ENCODE measurements around the gene TSPEAR. TPM values are rescaled to one million over a fixed set of nuclear protein-coding genes. Genes with fewer than 3 reads are reported as not detected.

TSPEAR gene
- total RNA-seq, 1 experiment from 2014 or later = not detected

DNA sequence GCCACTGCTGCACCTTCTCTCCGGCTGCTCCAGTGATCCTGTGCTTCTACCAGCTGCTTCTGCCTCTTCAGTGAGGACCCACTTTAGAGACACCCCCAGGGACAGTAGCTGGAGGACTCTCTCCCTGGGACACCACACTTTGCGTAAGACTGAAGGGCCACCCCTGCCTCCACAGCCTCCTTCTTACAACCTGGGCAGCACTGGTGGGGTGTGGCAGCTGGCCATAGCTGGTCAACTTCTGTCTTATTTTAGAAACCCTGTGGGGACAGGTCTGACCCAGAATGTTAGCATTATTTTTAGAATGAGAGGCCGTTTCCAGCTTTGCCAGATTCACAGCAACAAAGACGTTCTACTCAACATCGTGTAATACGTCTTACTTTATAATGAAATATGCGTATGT, 85.6 kb downstream of the TSPEAR start:
- H3K9me3 ChIP-seq (ENCODE audit: control insufficient read depth, insufficient read depth, low read depth, low read length) = peaks cover 7% of the 10 kb centered on the region; the same call in 1 of the 2 replicates
- no TSS peak for BruUV-seq (replicated peaks)
- intact Hi-C loops (cut with micrococcal nuclease; ENCODE audit: unreplicated experiment) (no loop called here), in situ Hi-C loops (cut with HindIII; ENCODE audit: low pct_unique_long_range_greater_than_20kb, low sequenced_read_pairs) (no loop called here)
- no peaks in the 10 kb centered on the region for H3K36me3 ChIP-seq (ENCODE audit: control insufficient read depth, insufficient read depth, low read length)
- H3K4me3 ChIP-seq (ENCODE audit: low read depth in 2 of 2, low read length in 2 of 2) = no peak overlapping the region
- ChIA-PET POLR2A (no interaction called here), CTCF (no interaction called here)
- DNase-seq (ENCODE audit: low read depth, low spot score) = no peak
- H3K27me3 ChIP-seq (ENCODE audit: control insufficient read depth, insufficient read depth, low read length) = no peaks in the 10 kb centered on the region
- TF ChIP-seq, protein P1, sequence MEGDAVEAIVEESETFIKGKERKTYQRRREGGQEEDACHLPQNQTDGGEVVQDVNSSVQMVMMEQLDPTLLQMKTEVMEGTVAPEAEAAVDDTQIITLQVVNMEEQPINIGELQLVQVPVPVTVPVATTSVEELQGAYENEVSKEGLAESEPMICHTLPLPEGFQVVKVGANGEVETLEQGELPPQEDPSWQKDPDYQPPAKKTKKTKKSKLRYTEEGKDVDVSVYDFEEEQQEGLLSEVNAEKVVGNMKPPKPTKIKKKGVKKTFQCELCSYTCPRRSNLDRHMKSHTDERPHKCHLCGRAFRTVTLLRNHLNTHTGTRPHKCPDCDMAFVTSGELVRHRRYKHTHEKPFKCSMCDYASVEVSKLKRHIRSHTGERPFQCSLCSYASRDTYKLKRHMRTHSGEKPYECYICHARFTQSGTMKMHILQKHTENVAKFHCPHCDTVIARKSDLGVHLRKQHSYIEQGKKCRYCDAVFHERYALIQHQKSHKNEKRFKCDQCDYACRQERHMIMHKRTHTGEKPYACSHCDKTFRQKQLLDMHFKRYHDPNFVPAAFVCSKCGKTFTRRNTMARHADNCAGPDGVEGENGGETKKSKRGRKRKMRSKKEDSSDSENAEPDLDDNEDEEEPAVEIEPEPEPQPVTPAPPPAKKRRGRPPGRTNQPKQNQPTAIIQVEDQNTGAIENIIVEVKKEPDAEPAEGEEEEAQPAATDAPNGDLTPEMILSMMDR (IDR thresholded peaks at IDR 0.05) = no peak
- no peak for ATAC-seq
- no peaks in the 10 kb centered on the region for H3K4me1 ChIP-seq (ENCODE audit: control insufficient read depth, insufficient read depth, low read length)
- H3K27ac ChIP-seq (ENCODE audit: low read length) = no peak overlapping the region

DNA sequence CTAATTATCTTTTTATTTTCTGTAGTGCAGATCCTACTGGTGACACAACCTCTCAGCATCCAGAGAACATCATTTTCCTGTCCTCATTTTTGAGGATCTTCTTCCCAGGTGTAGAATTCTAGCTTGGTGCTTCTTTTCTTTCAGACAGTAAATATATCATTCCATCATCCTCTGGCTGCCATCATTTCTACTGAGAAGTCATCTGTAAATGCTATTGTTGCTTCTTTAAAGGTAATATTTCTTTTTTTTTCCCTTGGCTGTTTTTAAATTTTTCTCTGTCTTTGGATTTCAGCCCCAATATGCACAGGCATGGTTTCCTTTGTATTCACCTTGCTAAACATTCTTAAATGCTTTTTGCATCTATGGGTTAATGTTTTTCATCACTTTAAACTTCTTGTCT, 87.8 kb downstream of the TSPEAR start:
- TF ChIP-seq, protein P1 (IDR thresholded peaks at IDR 0.05) = no peak
- no peak for TF ChIP-seq TCF7L2 (IDR thresholded peaks at IDR 0.05; ENCODE audit: low read depth, low read length)
- TF ChIP-seq, protein P2, sequence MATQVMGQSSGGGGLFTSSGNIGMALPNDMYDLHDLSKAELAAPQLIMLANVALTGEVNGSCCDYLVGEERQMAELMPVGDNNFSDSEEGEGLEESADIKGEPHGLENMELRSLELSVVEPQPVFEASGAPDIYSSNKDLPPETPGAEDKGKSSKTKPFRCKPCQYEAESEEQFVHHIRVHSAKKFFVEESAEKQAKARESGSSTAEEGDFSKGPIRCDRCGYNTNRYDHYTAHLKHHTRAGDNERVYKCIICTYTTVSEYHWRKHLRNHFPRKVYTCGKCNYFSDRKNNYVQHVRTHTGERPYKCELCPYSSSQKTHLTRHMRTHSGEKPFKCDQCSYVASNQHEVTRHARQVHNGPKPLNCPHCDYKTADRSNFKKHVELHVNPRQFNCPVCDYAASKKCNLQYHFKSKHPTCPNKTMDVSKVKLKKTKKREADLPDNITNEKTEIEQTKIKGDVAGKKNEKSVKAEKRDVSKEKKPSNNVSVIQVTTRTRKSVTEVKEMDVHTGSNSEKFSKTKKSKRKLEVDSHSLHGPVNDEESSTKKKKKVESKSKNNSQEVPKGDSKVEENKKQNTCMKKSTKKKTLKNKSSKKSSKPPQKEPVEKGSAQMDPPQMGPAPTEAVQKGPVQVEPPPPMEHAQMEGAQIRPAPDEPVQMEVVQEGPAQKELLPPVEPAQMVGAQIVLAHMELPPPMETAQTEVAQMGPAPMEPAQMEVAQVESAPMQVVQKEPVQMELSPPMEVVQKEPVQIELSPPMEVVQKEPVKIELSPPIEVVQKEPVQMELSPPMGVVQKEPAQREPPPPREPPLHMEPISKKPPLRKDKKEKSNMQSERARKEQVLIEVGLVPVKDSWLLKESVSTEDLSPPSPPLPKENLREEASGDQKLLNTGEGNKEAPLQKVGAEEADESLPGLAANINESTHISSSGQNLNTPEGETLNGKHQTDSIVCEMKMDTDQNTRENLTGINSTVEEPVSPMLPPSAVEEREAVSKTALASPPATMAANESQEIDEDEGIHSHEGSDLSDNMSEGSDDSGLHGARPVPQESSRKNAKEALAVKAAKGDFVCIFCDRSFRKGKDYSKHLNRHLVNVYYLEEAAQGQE (IDR thresholded peaks at IDR 0.05; ENCODE audit: insufficient read depth in 1 of 2, low read depth in 2 of 2, low read length in 1 of 2) = no peak
- no peak for TF ChIP-seq POLR2AphosphoS5 (IDR thresholded peaks at IDR 0.05; ENCODE audit: low read depth, low read length)
- TF ChIP-seq SIN3A (IDR thresholded peaks at IDR 0.05; ENCODE audit: borderline replicate concordance, insufficient read depth, low read depth, low read length) = no peak
- intact Hi-C loops (cut with micrococcal nuclease; ENCODE audit: unreplicated experiment) (no loop called here), in situ Hi-C loops (cut with HindIII; ENCODE audit: low pct_unique_long_range_greater_than_20kb, low sequenced_read_pairs) (no loop called here)
- Histone ChIP-seq H3K27ac (ENCODE audit: low read length) (no peak overlapping the region), H3K27me3 (ENCODE audit: control insufficient read depth, insufficient read depth, low read length) (no peaks in the 10 kb centered on the region), H3K36me3 (ENCODE audit: control insufficient read depth, insufficient read depth, low read length) (no peaks in the 10 kb centered on the region), H3K4me3 (ENCODE audit: low read depth in 2 of 2, low read length in 2 of 2) (no peak overlapping the region), H3K4me1 (ENCODE audit: control insufficient read depth, insufficient read depth, low read length) (no peaks in the 10 kb centered on the region), H3K9me3 (ENCODE audit: control insufficient read depth, insufficient read depth, low read depth, low read length) (peaks cover 7% of the 10 kb centered on the region; the same call in 1 of the 2 replicates)
- ATAC-seq (no peak), DNase-seq (ENCODE audit: low read depth, low spot score) (no peak)
- BruUV-seq (replicated peaks) = no TSS peak
- ChIA-PET CTCF (no interaction called here), POLR2A (no interaction called here)

DNA sequence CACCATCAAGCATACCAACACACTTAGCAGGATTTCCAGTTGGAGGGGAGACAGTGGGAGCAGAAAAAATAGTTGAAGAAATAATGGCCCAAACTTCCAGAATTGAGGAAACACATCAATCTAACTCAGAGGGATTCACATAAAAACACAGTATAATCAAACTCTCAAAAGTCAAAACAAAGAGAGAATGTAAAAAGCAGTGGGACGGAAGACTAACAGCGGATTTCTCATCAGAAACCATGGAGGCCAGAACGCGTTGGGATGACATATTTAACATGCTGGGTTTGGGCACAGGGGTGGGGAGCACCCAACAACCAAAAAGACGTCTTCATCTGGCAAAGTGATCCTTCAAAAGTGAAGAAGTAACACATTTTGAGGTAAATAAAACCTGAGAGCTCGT, 91.5 kb downstream of the TSPEAR start:
- no peak for DNase-seq (ENCODE audit: low read depth, low spot score)
- H3K4me3 ChIP-seq (ENCODE audit: low read depth in 2 of 2, low read length in 2 of 2) = no peak overlapping the region
- H3K9me3 ChIP-seq (ENCODE audit: control insufficient read depth, insufficient read depth, low read depth, low read length) = peaks cover 7% of the 10 kb centered on the region; the same call in 1 of the 2 replicates
- H3K27ac ChIP-seq (ENCODE audit: low read length) = no peak overlapping the region
- ATAC-seq = no peak
- no peaks in the 10 kb centered on the region for H3K27me3 ChIP-seq (ENCODE audit: control insufficient read depth, insufficient read depth, low read length)
- ChIA-PET POLR2A (no interaction called here), CTCF (no interaction called here)
- no TSS peak for BruUV-seq (replicated peaks)
- no peak for TF ChIP-seq TCF7L2 (IDR thresholded peaks at IDR 0.05; ENCODE audit: low read depth, low read length)
- no peak for TF ChIP-seq SIN3A (IDR thresholded peaks at IDR 0.05; ENCODE audit: borderline replicate concordance, insufficient read depth, low read depth, low read length)
- TF ChIP-seq POLR2AphosphoS5 (IDR thresholded peaks at IDR 0.05; ENCODE audit: low read depth, low read length) = no peak
- TF ChIP-seq, protein P2 (IDR thresholded peaks at IDR 0.05; ENCODE audit: insufficient read depth in 1 of 2, low read depth in 2 of 2, low read length in 1 of 2) = no peak
- TF ChIP-seq, protein P1 (IDR thresholded peaks at IDR 0.05) = no peak
- H3K36me3 ChIP-seq (ENCODE audit: control insufficient read depth, insufficient read depth, low read length) = no peaks in the 10 kb centered on the region
- intact Hi-C loops (cut with micrococcal nuclease; ENCODE audit: unreplicated experiment) (no loop called here), in situ Hi-C loops (cut with HindIII; ENCODE audit: low pct_unique_long_range_greater_than_20kb, low sequenced_read_pairs) (no loop called here)
- no peaks in the 10 kb centered on the region for H3K4me1 ChIP-seq (ENCODE audit: control insufficient read depth, insufficient read depth, low read length)
